Vagina (tissue), 2 donors: ENCODE measurements around the gene RNU6-8. TPM values are rescaled to one million over a fixed set of nuclear protein-coding genes. Genes with fewer than 3 reads are reported as not detected.
A peak's percentile ranks its signal among the peaks of the same experiment; 100 is the strongest.

ENCODE experiments used
- DNase-seq, 2 donors: peaks; one replicate each; pipeline ENCODE4 v3.0.0-alpha.2; 2017; ENCODE audit errors: extremely low spot score in 2 of 2
- H3K27ac ChIP-seq: fragments of 200-600 bp; sonication (generic); one replicate; pipeline ENCODE4 v1.5.1; 2019
- H3K27me3 ChIP-seq: fragments of 200-600 bp; sonication (generic); one replicate; pipeline ENCODE4 v1.5.1; 2019
- H3K36me3 ChIP-seq, 2 donors: fragments of 200-600 bp; sonication (generic); one replicate each; pipeline ENCODE4 v1.5.1; 2017 to 2019
- H3K4me1 ChIP-seq: fragments of 200-600 bp; sonication (generic); one replicate; pipeline ENCODE4 v1.5.1; 2019
- H3K4me3 ChIP-seq, 2 donors: fragments of 200-600 bp; sonication (generic); 1 replicate in 1 of 2; 2 replicates in 1 of 2; pipeline ENCODE4 v1.5.1; 2016 to 2019
- H3K9me3 ChIP-seq: fragments of 200-600 bp; sonication (generic); one replicate; pipeline ENCODE4 v1.5.1; 2019
- CTCF ChIP-seq, 3 experiments: fragments of 450-650 bp in 2 of 3; fragments of 200-600 bp in 1 of 3; sonication (generic) in 1 of 3; IDR thresholded peaks; one replicate each; pipeline ENCODE4 v1.5.1; 2017 to 2019; ENCODE audit warnings: antibody characterized with exemption in 3 of 3, mild to moderate bottlenecking in 2 of 3, moderate library complexity in 2 of 3
- POLR2A ChIP-seq, 2 donors: fragments of 450-650 bp; IDR thresholded peaks; one replicate each; pipeline ENCODE4 v1.6.1; 2017; ENCODE audit warnings: antibody characterized with exemption in 2 of 2, mild to moderate bottlenecking in 2 of 2, moderate library complexity in 2 of 2
- POLR2AphosphoS5 ChIP-seq, 2 donors: sonication (generic); formaldehyde crosslinking; IDR thresholded peaks; one replicate each; pipeline ENCODE4 v1.9.0; 2017; ENCODE audit warnings: antibody characterized with exemption in 2 of 2, mild to moderate bottlenecking in 2 of 2, low read depth in 1 of 2; ENCODE audit not compliant: insufficient read depth in 1 of 2
- intact Hi-C: fragments of 100-400 bp; cut with DNase I; formaldehyde crosslinking; loops from one replicate; pipeline ENCODE4 v1.15.1; 2023
- total RNA-seq: library from RNA; depleted of rRNA; stranded (reverse); fragments of >200 nt; gene quantifications from one replicate; pipeline ENCODE4 v1.2.3, GENCODE V29; 2016

The RNU6-8 gene
- not detected for total RNA-seq

GRCh38 chr14:32202998-32203882 is at the start of gene RNU6-8:
Gene RNU6-8, minus strand, starts transcription at chr14:32203269.
- Histone ChIP-seq H3K27ac (peak within 1 kb of the TSS; percentile 80), H3K4me3 (peak within 1 kb of the TSS; percentile 63 to 69), H3K27me3 (no peaks in the 10 kb centered on the region), H3K36me3 (no peaks in the 10 kb centered on the region), H3K9me3 (no peaks in the 10 kb centered on the region), H3K4me1 (peaks cover 15% of the 10 kb centered on the region)
- DNase-seq, result peak in 1 of 2 donors; percentile 94
- intact Hi-C loops, result loop anchor here (2.0 to 10.0 kb wide), 2 partner anchors 126 to 208 kb away; partner anchors contain the start of gene ARHGAP5
- TF ChIP-seq CTCF (IDR thresholded peaks at IDR 0.05) (no peak), POLR2AphosphoS5 (IDR thresholded peaks at IDR 0.05; ENCODE audit: insufficient read depth in 1 of 2, low read depth in 1 of 2) (peak; percentile 34 to 82), POLR2A (IDR thresholded peaks at IDR 0.05) (peak in 1 of 2 donors; percentile 32)

- H3K9me3 ChIP-seq, result no peaks in the 10 kb centered on the region
- no peaks in the 10 kb centered on the region for H3K36me3 ChIP-seq
- no peak overlapping the region for H3K27ac ChIP-seq
- intact Hi-C loops, result loop anchor here (5.0 to 10.0 kb wide), 4 partner anchors 223 to 740 kb away; no protein-coding TSS in a partner anchor
- TF ChIP-seq POLR2A (IDR thresholded peaks at IDR 0.05), result no peak
- peak in 1 of 2 donors; percentile 42 for TF ChIP-seq POLR2AphosphoS5 (IDR thresholded peaks at IDR 0.05; ENCODE audit: insufficient read depth in 1 of 2, low read depth in 1 of 2)
- peak; percentile 49 to 77 (median 62) for TF ChIP-seq CTCF (IDR thresholded peaks at IDR 0.05)
- peaks cover 6% of the 10 kb centered on the region for H3K4me1 ChIP-seq
- no peaks in the 10 kb centered on the region for H3K27me3 ChIP-seq
- no peak overlapping the region for H3K4me3 ChIP-seq
- no peak for DNase-seq
Measured at GRCh38 chr14:32252030-32252670, 49.1 kb upstream of the RNU6-8 start.

- DNase-seq, result no peak
- TF ChIP-seq CTCF (IDR thresholded peaks at IDR 0.05) (no peak), POLR2A (IDR thresholded peaks at IDR 0.05) (no peak), POLR2AphosphoS5 (IDR thresholded peaks at IDR 0.05; ENCODE audit: insufficient read depth in 1 of 2, low read depth in 1 of 2) (no peak)
- Histone ChIP-seq H3K9me3 (no peaks in the 10 kb centered on the region), H3K27me3 (no peaks in the 10 kb centered on the region), H3K4me1 (peaks cover 6% of the 10 kb centered on the region), H3K27ac (no peak overlapping the region), H3K4me3 (no peak overlapping the region), H3K36me3 (no peaks in the 10 kb centered on the region)
- intact Hi-C loops, result loop anchor here (5.0 to 10.0 kb wide), 4 partner anchors 223 to 739 kb away; no protein-coding TSS in a partner anchor
Measured at GRCh38 chr14:32251530-32251929, 48.5 kb upstream of the RNU6-8 start.

- no peak overlapping the region for H3K27ac ChIP-seq
- DNase-seq, result no peak
- no peaks in the 10 kb centered on the region for H3K27me3 ChIP-seq
- no peaks in the 10 kb centered on the region for H3K9me3 ChIP-seq
- intact Hi-C loops, result loop anchor here (5.0 to 10.0 kb wide), 4 partner anchors 224 to 738 kb away; no protein-coding TSS in a partner anchor
- no peak overlapping the region for H3K4me3 ChIP-seq
- TF ChIP-seq CTCF (IDR thresholded peaks at IDR 0.05) (no peak), POLR2AphosphoS5 (IDR thresholded peaks at IDR 0.05; ENCODE audit: insufficient read depth in 1 of 2, low read depth in 1 of 2) (no peak), POLR2A (IDR thresholded peaks at IDR 0.05) (no peak)
- peaks cover 6% of the 10 kb centered on the region for H3K4me1 ChIP-seq
- no peaks in the 10 kb centered on the region for H3K36me3 ChIP-seq
Measured at GRCh38 chr14:32250681-32251080, 47.6 kb upstream of the RNU6-8 start.
